Glomerular visceral epithelial cell (primary cell): ENCODE results near the gene KRTAP12-2.
"Not testable (repeated sequence)": the region's sequence is repeated elsewhere in the genome, so short reads cannot be mapped to it uniquely, and the experiment has no call there.

ENCODE experiments used
- DNase-seq: peaks from one replicate; pipeline ENCODE4 v3.0.0-alpha.2; 2016; ENCODE audit errors: extremely low spot score

KRTAP12-2 gene

GRCh38 chr21:44650265-44650972 is 16.3 kb downstream of the KRTAP12-2 start:
- DNase-seq: no peak

DNA sequence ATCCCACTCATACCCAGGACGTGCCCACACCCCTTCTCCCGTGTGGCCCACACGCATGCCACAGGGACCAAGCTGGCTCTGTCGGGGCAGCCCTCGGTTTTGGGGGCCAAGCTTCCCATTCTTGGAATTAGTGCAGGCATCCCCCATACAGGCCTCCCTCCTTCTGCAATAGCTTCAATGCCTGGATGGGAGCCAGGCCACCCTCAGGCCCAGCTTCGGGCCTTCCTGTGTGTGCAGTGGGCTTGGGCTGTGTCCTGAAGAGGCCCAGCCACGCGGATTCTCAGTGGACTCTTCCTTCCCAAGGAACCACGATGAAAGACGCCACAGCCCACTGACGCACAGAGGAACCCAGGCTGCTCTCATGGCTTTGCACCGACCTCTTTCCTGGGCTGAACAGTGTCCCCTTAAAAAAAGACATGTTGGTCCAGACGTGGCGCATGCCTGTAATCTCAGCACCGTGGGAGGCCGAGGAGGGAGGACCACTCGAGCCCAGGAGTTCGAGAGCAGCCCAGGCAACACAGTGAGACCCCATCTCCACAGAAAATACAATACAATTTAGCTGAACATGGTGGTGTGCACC is 17.1 kb downstream of the KRTAP12-2 start:
- no peak for DNase-seq

DNA sequence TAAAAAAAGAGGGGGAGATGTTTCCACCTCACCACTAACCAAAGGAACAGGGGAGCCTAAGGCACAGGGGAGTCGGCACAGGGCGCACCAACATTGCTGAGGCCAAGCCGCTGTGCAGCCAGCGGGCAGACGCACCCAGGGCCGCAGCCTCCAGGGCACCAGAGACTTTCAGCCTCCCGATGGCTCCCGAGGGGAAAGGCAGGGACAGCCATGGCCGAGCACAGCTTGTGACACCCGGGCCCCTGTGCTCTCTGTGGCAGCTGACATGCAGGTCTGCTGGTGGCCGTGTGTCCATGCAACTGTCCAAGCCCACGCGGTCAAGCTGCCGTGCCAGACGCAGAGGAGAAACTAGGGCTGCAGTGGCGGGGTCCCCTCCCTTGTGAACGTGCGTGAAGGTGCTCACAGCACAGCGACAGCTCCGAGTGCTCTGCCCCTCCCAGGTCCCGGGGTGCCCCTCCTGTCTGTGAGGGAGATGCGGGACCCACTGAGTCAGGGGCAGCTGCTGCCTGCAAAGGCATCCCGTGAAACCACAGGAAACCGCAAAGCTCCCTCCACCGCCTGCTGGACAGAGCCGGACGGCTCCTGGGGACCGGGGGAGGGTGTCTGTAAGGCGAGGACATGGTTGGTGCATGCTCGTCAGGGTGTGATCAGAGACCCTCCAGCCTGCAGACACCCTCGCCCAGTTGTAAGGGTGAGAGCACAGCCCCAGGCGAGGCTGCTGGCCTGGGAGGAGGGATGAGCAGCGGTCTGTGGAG is 18.0 kb downstream of the KRTAP12-2 start:
- DNase-seq: no peak

GRCh38 chr21:44647222-44647552 is 19.5 kb downstream of the KRTAP12-2 start:
- no peak for DNase-seq

DNA sequence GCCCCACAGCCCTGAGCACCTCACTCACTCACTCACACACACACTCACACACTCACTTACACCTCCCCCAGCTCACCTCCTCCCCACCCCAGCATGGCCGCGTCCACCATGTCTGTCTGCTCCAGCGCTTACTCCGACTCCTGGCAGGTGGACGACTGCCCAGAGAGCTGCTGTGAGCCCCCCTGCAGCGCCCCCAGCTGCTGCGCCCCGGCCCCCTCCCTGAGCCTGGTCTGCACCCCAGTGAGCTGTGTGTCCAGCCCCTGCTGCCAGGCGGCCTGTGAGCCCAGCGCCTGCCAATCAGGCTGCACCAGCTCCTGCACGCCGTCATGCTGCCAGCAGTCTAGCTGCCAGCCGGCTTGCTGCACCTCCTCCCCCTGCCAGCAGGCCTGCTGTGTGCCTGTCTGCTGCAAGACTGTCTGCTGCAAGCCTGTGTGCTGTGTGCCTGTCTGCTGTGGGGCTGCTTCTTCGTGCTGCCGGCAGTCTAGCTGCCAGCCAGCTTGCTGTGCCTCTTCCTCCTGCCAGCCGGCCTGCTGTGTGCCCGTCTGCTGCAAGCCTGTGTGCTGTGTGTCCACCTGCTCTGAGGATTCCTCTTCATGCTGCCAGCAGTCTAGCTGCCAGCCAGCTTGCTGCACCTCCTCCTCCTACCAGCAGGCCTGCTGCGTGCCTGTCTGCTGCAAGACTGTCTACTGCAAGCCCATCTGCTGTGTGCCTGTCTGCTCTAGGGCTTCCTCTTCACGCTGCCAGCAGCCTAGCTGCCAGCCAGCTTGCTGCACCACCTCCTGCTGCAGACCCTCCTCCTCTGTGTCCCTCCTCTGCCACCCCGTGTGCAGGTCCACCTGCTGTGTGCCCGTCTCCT is 20.1 kb downstream of the KRTAP12-2 start, which contains the start of gene KRTAP10-11:
Gene KRTAP10-11 (plus strand): TSS at position 49 of the 856 bp plus-strand sequence. CDS start 45 bp downstream, at position 94.
- DNase-seq: not testable (repeated sequence)

DNA sequence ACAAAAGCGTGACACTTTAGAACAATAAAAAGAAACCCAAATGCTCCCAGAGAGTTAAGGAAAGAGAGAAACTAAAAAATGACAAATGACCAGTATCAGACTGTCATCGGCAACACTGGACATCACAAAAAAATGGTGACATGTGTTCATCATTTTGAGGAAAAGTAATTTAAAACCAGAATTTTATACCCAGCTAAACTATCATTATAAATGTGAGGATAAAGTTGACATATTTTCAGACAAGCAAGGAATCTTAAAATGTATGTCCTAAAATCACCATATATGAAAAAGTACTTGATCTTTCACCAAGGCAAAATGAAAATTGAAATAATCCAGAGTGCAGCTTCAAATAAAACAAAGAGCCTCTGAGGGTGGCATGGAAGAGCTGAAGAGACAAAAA is 21.8 kb downstream of the KRTAP12-2 start:
- no peak for DNase-seq

DNA sequence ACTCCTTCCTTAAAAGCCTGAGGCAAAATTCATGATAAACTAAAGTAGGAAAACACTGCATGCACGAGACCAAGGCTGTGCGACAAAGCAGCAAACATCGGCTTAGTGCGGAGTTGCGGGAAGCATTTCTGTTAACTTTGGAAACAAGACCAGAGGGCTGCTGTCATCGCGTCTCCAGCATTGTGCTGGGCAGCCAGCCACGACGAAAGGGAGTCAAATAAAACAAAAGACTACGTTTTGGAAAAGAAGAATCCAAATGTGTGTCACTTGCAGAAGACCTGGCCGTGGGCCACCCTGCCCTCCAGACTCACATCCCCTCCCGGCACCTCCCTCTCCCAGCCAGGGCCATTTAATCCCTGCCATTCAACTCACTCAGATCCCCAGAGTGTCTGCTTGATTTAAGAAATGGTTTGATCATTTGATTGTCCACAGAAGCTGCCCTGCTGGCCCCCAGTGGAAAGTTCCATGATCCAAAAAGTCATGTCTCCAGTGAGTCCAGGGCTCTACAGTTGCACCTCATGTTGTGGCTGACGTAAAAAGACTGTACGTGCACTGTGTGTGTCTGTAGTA is 22.9 kb downstream of the KRTAP12-2 start:
- DNase-seq: no peak

DNA sequence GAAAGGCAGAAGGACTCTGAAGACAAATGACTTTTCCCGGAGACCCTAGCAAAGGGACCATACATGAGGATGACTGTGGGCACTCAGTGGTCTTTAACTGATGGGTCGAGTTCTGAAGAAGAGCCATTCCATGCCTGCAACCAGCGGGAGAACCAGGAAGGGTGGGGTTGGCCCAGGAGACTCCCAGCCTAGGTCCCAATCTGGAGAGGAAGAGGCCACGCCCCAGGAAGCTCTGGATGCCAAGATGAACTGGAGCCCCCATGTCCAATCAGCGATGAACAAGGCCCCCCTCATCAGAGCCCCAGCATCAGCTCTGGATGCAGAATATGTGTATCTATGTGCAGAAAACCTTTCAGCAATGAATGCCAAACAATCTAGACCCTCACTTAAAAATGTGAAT is 26.0 kb downstream of the KRTAP12-2 start:
- DNase-seq: no peak

DNA sequence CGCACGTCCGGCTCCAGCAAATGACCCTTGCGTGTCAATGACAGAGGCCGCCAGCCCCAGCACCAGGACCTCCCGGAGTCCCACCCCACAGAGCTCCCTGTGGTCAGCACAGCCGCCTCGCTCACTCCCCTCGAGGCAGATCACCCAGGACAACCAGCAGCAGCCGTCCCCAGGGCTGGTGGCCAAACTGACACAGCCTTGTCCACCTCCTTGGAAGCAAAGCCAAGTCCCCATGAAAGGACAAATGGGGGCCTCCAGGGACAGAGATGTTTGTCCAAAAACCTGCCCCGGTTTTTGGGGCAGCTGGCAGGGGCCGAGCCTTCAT is 27.4 kb downstream of the KRTAP12-2 start:
- no peak for DNase-seq

DNA sequence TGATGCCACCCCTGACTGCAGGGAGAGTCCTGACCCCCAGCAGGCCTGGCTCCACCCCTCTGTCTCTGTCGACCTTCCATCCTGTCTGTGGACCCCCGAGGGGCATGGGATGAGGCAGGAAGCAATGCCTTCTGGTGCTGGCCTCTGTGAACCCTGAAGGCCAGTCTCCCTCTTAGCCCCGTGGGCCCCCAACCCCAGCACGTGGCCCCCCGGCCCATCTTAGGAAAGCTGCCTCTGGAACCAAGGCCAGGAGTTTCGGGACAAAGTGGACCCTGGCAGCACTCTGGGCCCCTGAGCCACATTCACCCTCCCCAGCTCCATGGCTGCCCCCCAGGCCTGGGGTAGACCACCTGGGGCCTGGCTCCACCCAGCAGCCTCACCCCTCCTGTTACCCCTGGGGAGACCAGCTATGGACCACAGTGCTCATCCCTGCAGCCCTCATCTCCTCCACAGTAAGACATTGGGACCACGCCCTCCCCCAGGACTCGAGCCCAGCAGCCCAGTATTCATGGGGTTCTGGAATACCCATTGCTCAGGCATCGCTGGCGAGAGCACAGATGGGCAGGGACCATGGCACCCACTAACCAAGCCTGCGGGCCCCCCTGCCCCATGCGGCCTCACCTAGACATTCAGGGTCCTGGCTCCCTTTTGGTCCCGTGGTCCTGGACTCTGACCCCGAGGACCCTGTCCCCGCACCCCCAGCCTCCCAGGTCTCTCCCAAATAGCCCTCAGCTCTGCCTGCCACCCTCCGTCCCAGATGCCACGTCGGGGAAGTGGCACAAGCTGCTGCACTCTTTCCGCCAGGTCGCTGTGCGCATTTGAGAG is 28.0 kb downstream of the KRTAP12-2 start:
- not testable (repeated sequence) for DNase-seq

- DNase-seq: not testable (repeated sequence)
Observed at GRCh38 chr21:44637851-44638348, 28.8 kb downstream of the KRTAP12-2 start.

DNA sequence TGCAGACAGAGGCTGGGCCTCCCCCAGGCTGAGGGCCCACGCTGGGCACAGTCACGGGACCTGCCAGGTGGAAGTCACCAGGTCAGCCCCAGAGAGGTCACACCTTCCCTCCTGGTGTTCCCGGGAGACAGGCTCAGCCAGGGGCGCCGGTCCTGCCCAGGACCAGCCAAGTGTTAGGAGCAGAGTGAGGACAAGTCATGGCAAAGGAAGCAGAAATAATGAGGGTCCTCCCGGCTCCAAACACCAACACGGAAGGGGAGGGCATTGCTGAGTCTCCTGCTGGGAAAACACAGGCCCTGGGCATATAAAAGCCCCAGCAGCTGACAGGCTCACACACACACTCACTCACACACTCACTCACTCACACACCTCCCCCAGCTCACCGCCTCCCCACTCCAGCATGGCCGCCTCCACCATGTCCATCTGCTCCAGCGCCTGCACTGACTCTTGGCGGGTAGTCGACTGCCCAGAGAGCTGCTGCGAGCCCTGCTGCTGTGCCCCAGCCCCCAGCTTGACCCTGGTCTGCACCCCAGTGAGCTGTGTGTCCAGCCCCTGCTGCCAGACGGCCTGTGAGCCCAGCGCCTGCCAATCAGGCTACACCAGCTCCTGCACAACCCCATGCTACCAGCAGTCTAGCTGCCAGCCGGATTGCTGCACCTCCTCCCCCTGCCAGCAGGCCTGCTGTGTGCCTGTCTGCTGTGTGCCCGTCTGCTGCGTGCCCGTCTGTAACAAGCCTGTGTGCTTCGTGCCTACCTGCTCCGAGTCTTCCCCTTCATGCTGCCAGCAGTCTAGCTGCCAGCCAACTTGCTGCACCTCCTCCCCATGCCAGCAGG is 29.5 kb downstream of the KRTAP12-2 start, which contains the start of gene KRTAP10-10:
Gene KRTAP10-10 (plus strand): TSS at position 339 of the 833 bp plus-strand sequence. CDS start 62 bp downstream, at position 401.
- no peak for DNase-seq

DNA sequence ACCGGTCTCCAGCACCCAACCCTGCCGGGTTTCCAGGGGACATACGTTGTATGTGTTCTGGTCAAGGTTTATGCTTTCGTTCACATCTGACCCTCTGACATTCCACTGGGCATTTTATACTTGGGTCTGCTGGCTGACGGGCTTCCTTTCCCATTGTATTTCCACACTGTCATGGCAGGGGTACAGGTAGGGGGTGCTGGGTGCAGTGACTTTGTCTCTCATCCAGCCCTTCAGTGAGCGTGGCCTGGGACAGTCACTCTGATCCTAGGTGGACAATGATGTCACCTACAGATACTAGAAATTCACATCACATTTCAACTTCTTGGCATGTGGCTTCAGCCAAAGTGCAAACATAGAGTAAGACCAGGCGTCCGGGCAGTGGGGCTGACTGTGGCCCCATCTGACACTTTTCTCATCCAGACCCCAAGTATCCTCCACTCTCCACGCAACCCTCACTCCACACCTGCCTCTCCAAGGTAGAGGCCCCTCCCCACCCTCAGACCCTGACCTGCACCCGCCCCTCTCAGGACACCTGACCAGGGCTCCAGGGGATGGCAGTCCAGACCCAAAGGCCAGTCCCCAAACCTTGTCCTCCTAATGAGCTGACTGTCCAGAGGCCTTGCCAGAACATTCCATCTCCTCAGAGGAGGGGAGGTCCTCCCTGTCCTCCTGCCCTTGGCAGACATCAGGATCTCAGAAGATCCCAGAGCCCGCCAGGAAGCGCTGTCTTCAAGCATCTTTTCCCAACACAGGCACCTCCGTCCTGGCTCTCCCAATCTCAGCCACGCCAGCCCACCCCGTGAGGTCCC is 30.3 kb downstream of the KRTAP12-2 start:
- no peak for DNase-seq

GRCh38 chr21:44632067-44632466 is 34.7 kb downstream of the KRTAP12-2 start:
- DNase-seq: no peak

- DNase-seq: no peak
Observed at GRCh38 chr21:44630440-44630839, 36.3 kb downstream of the KRTAP12-2 start.

GRCh38 chr21:44628707-44629391 is 37.9 kb downstream of the KRTAP12-2 start:
- DNase-seq: no peak

GRCh38 chr21:44627831-44628233 is 38.9 kb downstream of the KRTAP12-2 start:
- not testable (repeated sequence) for DNase-seq

- not testable (repeated sequence) for DNase-seq
Observed at GRCh38 chr21:44627181-44627822, 39.4 kb downstream of the KRTAP12-2 start.
